Measurements from ENCODE around the gene ATP8A2. TPM values are rescaled to one million over a fixed set of nuclear protein-coding genes. Genes with fewer than 3 reads are reported as not detected.

The ATP8A2 gene
- total and polyA plus RNA-seq, 10 of the 15 experiments (the other 5 are each of a cell fraction or from before 2014, with no cell fraction given) = 0.01 to 0.04 (median 0.04) TPM; not detected in 7

DNA sequence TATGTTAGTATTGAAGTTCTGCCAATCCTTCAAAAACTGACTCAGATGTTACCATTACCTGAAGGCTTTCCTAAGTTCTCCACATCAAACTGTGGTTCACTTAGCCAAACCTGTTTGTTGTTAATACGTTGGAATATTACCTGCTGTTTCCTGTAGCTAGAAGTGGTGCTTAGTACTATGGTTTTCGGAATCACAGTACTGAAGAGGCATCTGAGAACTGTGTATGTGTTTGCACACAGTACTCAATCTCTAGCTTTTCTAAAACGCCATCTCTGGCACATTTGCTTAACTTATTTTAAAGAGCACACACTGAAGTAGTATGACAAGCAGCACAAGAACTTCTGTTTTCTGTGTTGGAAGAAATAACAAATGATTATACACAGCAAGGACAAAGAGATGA, 431.9 kb downstream of the ATP8A2 start:
- intact Hi-C loops (cut with micrococcal nuclease; ENCODE audit: unreplicated experiment) = no loop called here
- H3K27me3 ChIP-seq (replicated peaks in 1 of 2; ENCODE audit: control insufficient read depth in 2 of 2, insufficient read depth in 2 of 2, low read length in 1 of 2) = no peaks in the 10 kb centered on the region; a peak in 1 of 4 replicates
- no TSS peak for BruUV-seq (replicated peaks)
- RAD21 ChIA-PET (ENCODE audit: unreplicated experiment) = no interaction called here
- H3K36me3 ChIP-seq (ENCODE audit: control insufficient read depth in 2 of 2, insufficient read depth in 2 of 2, low read length in 1 of 2) = no peaks in the 10 kb centered on the region
- in situ Hi-C loops (cut with MboI) = no loop called here
- no peak overlapping the region for H3K4me2 ChIP-seq (ENCODE audit: control insufficient read depth, insufficient read depth)
- no peak overlapping the region for H2AFZ ChIP-seq (ENCODE audit: control insufficient read depth, low read depth, low read length)
- no peak overlapping the region for H3K4me3 ChIP-seq
- POLR2A ChIA-PET = no interaction called here
- no peaks in the 10 kb centered on the region for H3K4me1 ChIP-seq (ENCODE audit: control insufficient read depth, insufficient read depth, low read length)
- no peak for ATAC-seq
- no peak for DNase-seq (ENCODE audit: low read depth, low spot score)
- no peak for FAIRE-seq
- CTCF ChIA-PET = no interaction called here
- H4K20me1 ChIP-seq (ENCODE audit: control insufficient read depth, insufficient read depth) = no peaks in the 10 kb centered on the region
- no peaks in the 10 kb centered on the region for H3K79me2 ChIP-seq (ENCODE audit: control insufficient read depth, insufficient read depth, low read length)
- 41% methylated on average over 3 of the region's 3 CpGs for WGBS (ENCODE audit: insufficient coverage, insufficient replicate concordance, low lambda C conversion rate, missing lambda C conversion rate)
- SMC1A ChIA-PET (ENCODE audit: uncharacterized antibody, unreplicated experiment) = no interaction called here
- TF ChIP-seq PAX8 (IDR thresholded peaks at IDR 0.05) = no peak
- no peak for TF ChIP-seq SREBF2 (IDR thresholded peaks at IDR 0.05; ENCODE audit: low read length)
- no peak for TF ChIP-seq GABPA (IDR thresholded peaks at IDR 0.05; ENCODE audit: low read depth)
- TF ChIP-seq BRCA1 (IDR thresholded peaks at IDR 0.05; ENCODE audit: low read depth, low read length) = no peak
- no peak for TF ChIP-seq TCF7 (IDR thresholded peaks at IDR 0.05; ENCODE audit: borderline replicate concordance)
- TF ChIP-seq EED (IDR thresholded peaks at IDR 0.05; ENCODE audit: low read depth) = no peak
- TF ChIP-seq RCOR1 (conservative IDR thresholded peaks at IDR 0.05; ENCODE audit: low read depth, low read length) = no peak
- no peak for TF ChIP-seq POLR2A (IDR thresholded peaks at IDR 0.05; ENCODE audit: low read depth, low read length)
- H3K9ac ChIP-seq (ENCODE audit: control insufficient read depth, insufficient read depth, low read length) = no peak overlapping the region
- H3K27ac ChIP-seq (ENCODE audit: control insufficient read depth, insufficient read depth) = no peak overlapping the region
- H3K9me3 ChIP-seq (replicated peaks; ENCODE audit: control insufficient read depth, insufficient read depth, low read length) = no peaks in the 10 kb centered on the region; the same call in 1 of the 3 replicates

DNA sequence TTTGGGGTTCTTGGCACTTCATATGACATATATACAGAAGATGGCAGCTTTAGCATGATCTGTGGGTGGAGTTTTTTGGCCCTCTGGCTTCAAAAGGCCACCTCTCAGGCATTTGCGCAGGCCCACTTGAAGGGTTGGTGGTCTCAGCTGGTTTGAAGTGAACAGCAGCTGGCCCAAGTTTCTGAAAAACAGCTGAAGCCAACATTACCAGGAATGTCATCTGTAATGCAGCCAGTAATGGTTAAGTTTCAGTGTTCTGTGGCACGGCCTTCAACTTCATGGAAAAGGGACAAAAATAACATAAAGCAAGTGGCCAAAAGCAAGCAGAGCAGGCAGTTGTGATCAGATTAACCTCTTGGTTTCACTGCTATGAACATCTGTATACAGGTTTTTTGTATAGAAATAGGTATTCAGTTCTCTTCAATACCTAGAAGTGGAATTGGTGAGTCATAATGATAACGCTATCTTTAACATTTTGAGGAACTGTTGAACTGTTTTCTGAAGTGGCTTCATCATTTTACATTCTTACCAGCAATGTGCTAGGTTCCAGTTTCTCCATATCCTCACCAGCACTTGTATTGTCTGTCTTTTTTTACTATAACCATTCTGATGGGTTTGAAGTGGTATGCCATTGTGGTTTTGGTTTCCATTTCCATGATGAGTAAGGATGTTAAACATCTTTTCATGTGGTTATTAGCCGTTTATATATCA, 434.6 kb downstream of the ATP8A2 start:
- no peak overlapping the region for H2AFZ ChIP-seq (ENCODE audit: control insufficient read depth, low read depth, low read length)
- H3K79me2 ChIP-seq (ENCODE audit: control insufficient read depth, insufficient read depth, low read length) = no peaks in the 10 kb centered on the region
- CTCF ChIA-PET = no interaction called here
- POLR2A ChIA-PET = no interaction called here
- no peaks in the 10 kb centered on the region for H3K36me3 ChIP-seq (ENCODE audit: control insufficient read depth in 2 of 2, insufficient read depth in 2 of 2, low read length in 1 of 2)
- FAIRE-seq (no peak), DNase-seq (ENCODE audit: low read depth, low spot score) (peak; percentile 25), ATAC-seq (peak; percentile 66)
- H3K27me3 ChIP-seq (replicated peaks in 1 of 2; ENCODE audit: control insufficient read depth in 2 of 2, insufficient read depth in 2 of 2, low read length in 1 of 2) = no peaks in the 10 kb centered on the region
- H4K20me1 ChIP-seq (ENCODE audit: control insufficient read depth, insufficient read depth) = no peaks in the 10 kb centered on the region
- no peak overlapping the region for H3K4me3 ChIP-seq
- in situ Hi-C loops (cut with MboI) (no loop called here), intact Hi-C loops (cut with micrococcal nuclease; ENCODE audit: unreplicated experiment) (no loop called here)
- H3K27ac ChIP-seq (ENCODE audit: control insufficient read depth, insufficient read depth) = no peak overlapping the region
- RAD21 ChIA-PET (ENCODE audit: unreplicated experiment) = no interaction called here
- 3% methylated on average over 4 of the region's 4 CpGs for WGBS (ENCODE audit: insufficient coverage, insufficient replicate concordance, low lambda C conversion rate, missing lambda C conversion rate)
- BruUV-seq (replicated peaks) = no TSS peak
- no peak overlapping the region for H3K9ac ChIP-seq (ENCODE audit: control insufficient read depth, insufficient read depth, low read length)
- H3K4me2 ChIP-seq (ENCODE audit: control insufficient read depth, insufficient read depth) = no peak overlapping the region
- SMC1A ChIA-PET (ENCODE audit: uncharacterized antibody, unreplicated experiment) = no interaction called here
- no peaks in the 10 kb centered on the region; the same call in 1 of the 3 replicates for H3K9me3 ChIP-seq (replicated peaks; ENCODE audit: control insufficient read depth, insufficient read depth, low read length)
- H3K4me1 ChIP-seq (ENCODE audit: control insufficient read depth, insufficient read depth, low read length) = no peaks in the 10 kb centered on the region
- TF ChIP-seq BACH1 (IDR thresholded peaks at IDR 0.05; ENCODE audit: borderline replicate concordance) (no peak), ZZZ3 (IDR thresholded peaks at IDR 0.05; ENCODE audit: control insufficient read depth, insufficient read length, low read depth) (no peak), NR2C1 (IDR thresholded peaks at IDR 0.05) (no peak), SPI1 (IDR thresholded peaks at IDR 0.05; ENCODE audit: borderline replicate concordance, insufficient read depth, low read depth, low read length) (peak; percentile 37; the same call in 1 of the 2 replicates), NFIC (IDR thresholded peaks at IDR 0.05; ENCODE audit: low read depth, low read length) (0 out of 2 replicates have a peak, but pooled peaks have one; percentile 18), KAT2A (conservative IDR thresholded peaks at IDR 0.05; ENCODE audit: control insufficient read depth, low read depth, low read length) (no peak)
- TF ChIP-seq, protein P1, sequence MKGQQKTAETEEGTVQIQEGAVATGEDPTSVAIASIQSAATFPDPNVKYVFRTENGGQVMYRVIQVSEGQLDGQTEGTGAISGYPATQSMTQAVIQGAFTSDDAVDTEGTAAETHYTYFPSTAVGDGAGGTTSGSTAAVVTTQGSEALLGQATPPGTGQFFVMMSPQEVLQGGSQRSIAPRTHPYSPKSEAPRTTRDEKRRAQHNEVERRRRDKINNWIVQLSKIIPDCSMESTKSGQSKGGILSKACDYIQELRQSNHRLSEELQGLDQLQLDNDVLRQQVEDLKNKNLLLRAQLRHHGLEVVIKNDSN (IDR thresholded peaks at IDR 0.05; ENCODE audit: borderline replicate concordance, extremely low read length, insufficient read depth, low read depth, low read length) = no peak
- TF ChIP-seq, protein P2, sequence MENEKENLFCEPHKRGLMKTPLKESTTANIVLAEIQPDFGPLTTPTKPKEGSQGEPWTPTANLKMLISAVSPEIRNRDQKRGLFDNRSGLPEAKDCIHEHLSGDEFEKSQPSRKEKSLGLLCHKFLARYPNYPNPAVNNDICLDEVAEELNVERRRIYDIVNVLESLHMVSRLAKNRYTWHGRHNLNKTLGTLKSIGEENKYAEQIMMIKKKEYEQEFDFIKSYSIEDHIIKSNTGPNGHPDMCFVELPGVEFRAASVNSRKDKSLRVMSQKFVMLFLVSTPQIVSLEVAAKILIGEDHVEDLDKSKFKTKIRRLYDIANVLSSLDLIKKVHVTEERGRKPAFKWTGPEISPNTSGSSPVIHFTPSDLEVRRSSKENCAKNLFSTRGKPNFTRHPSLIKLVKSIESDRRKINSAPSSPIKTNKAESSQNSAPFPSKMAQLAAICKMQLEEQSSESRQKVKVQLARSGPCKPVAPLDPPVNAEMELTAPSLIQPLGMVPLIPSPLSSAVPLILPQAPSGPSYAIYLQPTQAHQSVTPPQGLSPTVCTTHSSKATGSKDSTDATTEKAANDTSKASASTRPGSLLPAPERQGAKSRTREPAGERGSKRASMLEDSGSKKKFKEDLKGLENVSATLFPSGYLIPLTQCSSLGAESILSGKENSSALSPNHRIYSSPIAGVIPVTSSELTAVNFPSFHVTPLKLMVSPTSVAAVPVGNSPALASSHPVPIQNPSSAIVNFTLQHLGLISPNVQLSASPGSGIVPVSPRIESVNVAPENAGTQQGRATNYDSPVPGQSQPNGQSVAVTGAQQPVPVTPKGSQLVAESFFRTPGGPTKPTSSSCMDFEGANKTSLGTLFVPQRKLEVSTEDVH (IDR thresholded peaks at IDR 0.05; ENCODE audit: low read depth, partially characterized antibody) = no peak

Data from GM12878 (cell line).